HuH-7.5 (cell line): ENCODE measurements around the gene NCEH1.

ENCODE experiments used
- DNase-seq: peaks from one replicate; pipeline ENCODE4 v3.0.0; 2011; ENCODE audit warnings: low spot score

Gene NCEH1

GRCh38 chr3:172644258-172644657 is 66.6 kb downstream of the NCEH1 start:
- DNase-seq, result no peak

- no peak for DNase-seq
Measured at GRCh38 chr3:172643506-172644179, 67.2 kb downstream of the NCEH1 start.

- no peak for DNase-seq
Measured at GRCh38 chr3:172641291-172641690, 69.6 kb downstream of the NCEH1 start.

GRCh38 chr3:172640751-172641150 is 70.1 kb downstream of the NCEH1 start:
- DNase-seq, result no peak

- DNase-seq, result no peak
Measured at GRCh38 chr3:172635588-172635987, 75.3 kb downstream of the NCEH1 start.

- no peak for DNase-seq
Measured at GRCh38 chr3:172634948-172635347, 75.9 kb downstream of the NCEH1 start.

- DNase-seq, result no peak
Measured at GRCh38 chr3:172630316-172630715, 80.6 kb downstream of the NCEH1 start.

- no peak for DNase-seq
Measured at GRCh38 chr3:172629470-172629869, 81.4 kb downstream of the NCEH1 start.

GRCh38 chr3:172627057-172627809 is 83.6 kb downstream of the NCEH1 start:
- DNase-seq, result no peak

- no peak for DNase-seq
Measured at GRCh38 chr3:172626021-172626640, 84.7 kb downstream of the NCEH1 start.

- DNase-seq, result no peak
Measured at GRCh38 chr3:172625404-172625803, 85.5 kb downstream of the NCEH1 start.

- no peak for DNase-seq
Measured at GRCh38 chr3:172624999-172625398, 85.9 kb downstream of the NCEH1 start.

- DNase-seq, result no peak
Measured at GRCh38 chr3:172622916-172623700, 87.8 kb downstream of the NCEH1 start.

- no peak for DNase-seq
Measured at GRCh38 chr3:172622156-172622555, 88.7 kb downstream of the NCEH1 start.

- DNase-seq, result no peak
Measured at GRCh38 chr3:172617976-172618375, 92.9 kb downstream of the NCEH1 start.

GRCh38 chr3:172617013-172617706 is 93.7 kb downstream of the NCEH1 start:
- DNase-seq, result no peak

GRCh38 chr3:172616031-172616461 is 94.8 kb downstream of the NCEH1 start:
- no peak for DNase-seq

- DNase-seq, result no peak
Measured at GRCh38 chr3:172615296-172615695, 95.6 kb downstream of the NCEH1 start.

- no peak for DNase-seq
Measured at GRCh38 chr3:172614340-172615274, 96.3 kb downstream of the NCEH1 start.

GRCh38 chr3:172613845-172614244 is 97.0 kb downstream of the NCEH1 start:
- DNase-seq, result no peak
